Type B pancreatic cell (in vitro differentiated cells): Measurements from ENCODE around the gene MYDGF. TPM values are rescaled to one million over a fixed set of nuclear protein-coding genes. Genes with fewer than 3 reads are reported as not detected.

Experiments
- DNase-seq: peaks from one replicate; pipeline ENCODE4 v3.0.0; 2021; ENCODE audit warnings: mixed read lengths; ENCODE audit not compliant: unreplicated experiment; ENCODE audit errors: extremely low spot score
- H3K27ac Mint-ChIP-seq: 2 replicates; pipeline ENCODE4 v1.8.0; 2021; ENCODE audit warnings: mild to moderate bottlenecking, mixed read lengths
- H3K27me3 Mint-ChIP-seq: 2 replicates; pipeline ENCODE4 v1.8.0; 2021; ENCODE audit warnings: mixed read lengths
- H3K36me3 Mint-ChIP-seq: 2 replicates; pipeline ENCODE4 v1.8.0; 2021; ENCODE audit warnings: mixed read lengths
- H3K4me1 Mint-ChIP-seq: one replicate; pipeline ENCODE4 v1.8.0; 2021; ENCODE audit warnings: mixed read lengths; ENCODE audit not compliant: unreplicated experiment
- H3K4me3 Mint-ChIP-seq: 2 replicates; pipeline ENCODE4 v1.8.0; 2021; ENCODE audit warnings: mild to moderate bottlenecking, mixed read lengths
- H3K9me3 Mint-ChIP-seq: 2 replicates; pipeline ENCODE4 v1.8.0; 2021; ENCODE audit warnings: mixed read lengths
- CTCF ChIP-seq: fragments of 200-600 bp; sonication (generic); conservative IDR thresholded peaks from 2 replicates; pipeline ENCODE4 v1.5.0; 2021; ENCODE audit warnings: antibody characterized with exemption, mild to moderate bottlenecking
- total RNA-seq: library from RNA; stranded (reverse); gene quantifications from 2 replicates; pipeline ENCODE4 v1.2.1, GENCODE V29; 2021; ENCODE audit warnings: low replicate concordance

The MYDGF gene
- total RNA-seq, 1 donor from 2014 or later = 57.5 TPM

GRCh38 chr19:4671185-4671851 lies 1.2 kb upstream of the MYDGF start:
- Mint-ChIP-seq H3K27me3 (no peaks in the 10 kb centered on the region), H3K4me3 (peak overlapping the region; percentile 48), H3K4me1 (peaks cover 8% of the 10 kb centered on the region), H3K36me3 (peaks cover 5% of the 10 kb centered on the region), H3K9me3 (no peaks in the 10 kb centered on the region), H3K27ac (peak overlapping the region; percentile 2)
- TF ChIP-seq CTCF = no peak
- DNase-seq = no peak

- no peaks in the 10 kb centered on the region for H3K27me3 Mint-ChIP-seq
Measured at GRCh38 chr19:4664642-4665041, 5.5 kb downstream of the MYDGF start.

GRCh38 chr19:4662812-4663211 lies 7.3 kb downstream of the MYDGF start:
- no peaks in the 10 kb centered on the region for H3K9me3 Mint-ChIP-seq
- H3K27ac Mint-ChIP-seq = no peak overlapping the region

More at GRCh38 chr19:4664642-4665041, 5.5 kb downstream of the MYDGF start:
- Mint-ChIP-seq H3K4me1 (peaks cover 8% of the 10 kb centered on the region), H3K27ac (no peak overlapping the region), H3K9me3 (no peaks in the 10 kb centered on the region), H3K4me3 (no peak overlapping the region), H3K36me3 (peaks cover 12% of the 10 kb centered on the region)
- TF ChIP-seq CTCF = no peak
- no peak for DNase-seq

GRCh38 chr19:4662020-4662695 lies 8.0 kb downstream of the MYDGF start:
- Mint-ChIP-seq H3K36me3 (peaks cover 9% of the 10 kb centered on the region), H3K4me1 (no peaks in the 10 kb centered on the region), H3K27me3 (no peaks in the 10 kb centered on the region), H3K4me3 (no peak overlapping the region), H3K9me3 (no peaks in the 10 kb centered on the region), H3K27ac (no peak overlapping the region)
- TF ChIP-seq CTCF = no peak
- no peak for DNase-seq

More at GRCh38 chr19:4662812-4663211, 7.3 kb downstream of the MYDGF start:
- no peaks in the 10 kb centered on the region for H3K4me1 Mint-ChIP-seq
- no peak for TF ChIP-seq CTCF
- peaks cover 9% of the 10 kb centered on the region for H3K36me3 Mint-ChIP-seq
- H3K27me3 Mint-ChIP-seq = no peaks in the 10 kb centered on the region
- no peak for DNase-seq
- H3K4me3 Mint-ChIP-seq = no peak overlapping the region

- H3K4me1 Mint-ChIP-seq = no peaks in the 10 kb centered on the region
- no peaks in the 10 kb centered on the region for H3K27me3 Mint-ChIP-seq
- no peak for DNase-seq
Measured at GRCh38 chr19:4660993-4661392, 9.1 kb downstream of the MYDGF start.

More at GRCh38 chr19:4660993-4661392, 9.1 kb downstream of the MYDGF start:
- H3K27ac Mint-ChIP-seq = no peak overlapping the region
- TF ChIP-seq CTCF = no peak
- H3K4me3 Mint-ChIP-seq = no peak overlapping the region
- peaks cover 9% of the 10 kb centered on the region for H3K36me3 Mint-ChIP-seq
- H3K9me3 Mint-ChIP-seq = no peaks in the 10 kb centered on the region
